Measurements from ENCODE around the gene DHRS3. TPM values are rescaled to one million over a fixed set of nuclear protein-coding genes. Genes with fewer than 3 reads are reported as not detected.

DHRS3 gene
- total and polyA plus RNA-seq, 10 donors = 8.9 to 41.0 (median 28.7) TPM

DNA sequence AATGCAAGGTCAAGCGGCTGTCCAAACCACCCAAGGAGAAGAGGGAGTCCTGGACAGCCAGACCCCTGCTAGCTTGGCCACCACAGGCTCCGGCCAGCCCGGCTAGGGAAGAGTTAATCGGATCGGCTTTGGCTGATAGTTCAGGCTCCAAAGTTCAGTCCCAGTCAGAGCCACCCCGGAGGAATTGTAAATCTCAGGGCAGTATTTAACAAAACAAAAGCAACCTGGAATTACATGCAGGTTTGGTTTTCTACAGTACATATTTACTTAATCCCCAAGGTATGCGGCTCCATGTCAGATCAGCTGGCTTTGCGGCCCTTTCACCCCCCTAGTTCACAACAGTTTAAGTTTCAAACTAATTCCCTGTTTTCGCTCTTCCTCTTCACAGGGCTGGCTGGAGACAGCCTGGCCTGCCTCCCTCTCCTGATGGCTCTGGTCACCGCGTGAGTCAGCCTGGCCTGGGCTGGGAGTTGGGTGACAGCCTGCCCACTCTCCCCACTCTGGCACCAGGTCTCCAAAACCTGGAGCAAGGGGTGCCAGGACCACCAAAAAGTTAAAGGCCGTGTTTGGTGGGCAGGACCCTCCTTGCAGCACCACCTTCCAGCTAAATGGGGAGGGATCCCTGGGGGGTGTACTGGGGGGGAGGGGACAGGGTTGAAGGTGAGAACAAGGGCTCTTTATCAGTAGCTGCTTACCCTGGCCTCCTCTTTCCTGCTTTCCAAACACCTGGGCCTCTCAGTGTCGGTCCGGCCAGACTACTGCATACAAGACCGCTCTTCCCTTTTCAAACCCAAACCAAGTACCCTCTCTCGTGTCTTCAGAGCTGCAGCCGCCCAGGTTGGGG lies 1.9 kb downstream of the DHRS3 start:
- WGBS, 5 donors = 22 to 37% (median 27%) methylated on average over 13 to 17 of the region's 17 CpGs
- H3K4me1 ChIP-seq = peaks cover 30 to 95% (median 67%) of the 10 kb centered on the region in 6 donors
- H3K27ac ChIP-seq = peak overlapping the region; percentile 68 to 90 (median 84)

DNA sequence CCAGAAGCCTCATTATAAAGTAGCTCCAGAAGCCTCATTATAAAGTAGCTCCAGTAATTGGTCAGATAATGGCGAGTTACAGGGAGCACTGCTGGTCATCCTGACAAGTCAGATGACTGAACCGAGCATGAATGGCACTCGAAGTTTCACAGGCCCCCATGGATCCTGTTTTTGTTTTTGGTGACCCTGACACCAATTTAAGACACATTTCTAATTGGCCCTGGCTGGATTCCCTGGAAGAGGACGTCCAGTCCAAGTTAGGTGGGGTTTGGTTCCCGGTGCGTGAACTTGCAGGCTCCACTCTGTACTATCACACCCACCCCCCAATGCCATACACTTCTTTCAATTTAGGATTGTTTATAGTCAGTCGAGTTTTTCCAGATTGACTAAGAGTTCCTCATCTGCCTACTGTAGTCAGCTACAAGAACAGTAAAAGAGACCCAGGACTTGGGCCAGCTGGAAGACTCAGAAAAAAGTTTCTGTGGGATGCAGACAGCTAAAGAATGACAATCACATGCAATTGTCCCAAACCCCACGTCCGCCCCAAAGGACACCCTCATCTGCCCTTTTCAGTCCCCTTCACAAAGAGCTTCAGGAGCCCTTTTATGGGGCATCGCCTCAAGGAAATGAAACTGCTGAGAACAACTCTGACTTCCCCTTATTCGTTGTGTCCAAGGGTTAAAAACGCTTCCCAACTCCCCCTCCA lies 2.7 kb downstream of the DHRS3 start:
- peak overlapping the region in 7 of 8 donors; percentile 49 to 87 (median 71) for H3K4me3 ChIP-seq
- no peak for TF ChIP-seq POLR2A (IDR thresholded peaks at IDR 0.05)
- no peak for TF ChIP-seq POLR2AphosphoS5 (IDR thresholded peaks at IDR 0.05)
- TF ChIP-seq, protein P1, sequence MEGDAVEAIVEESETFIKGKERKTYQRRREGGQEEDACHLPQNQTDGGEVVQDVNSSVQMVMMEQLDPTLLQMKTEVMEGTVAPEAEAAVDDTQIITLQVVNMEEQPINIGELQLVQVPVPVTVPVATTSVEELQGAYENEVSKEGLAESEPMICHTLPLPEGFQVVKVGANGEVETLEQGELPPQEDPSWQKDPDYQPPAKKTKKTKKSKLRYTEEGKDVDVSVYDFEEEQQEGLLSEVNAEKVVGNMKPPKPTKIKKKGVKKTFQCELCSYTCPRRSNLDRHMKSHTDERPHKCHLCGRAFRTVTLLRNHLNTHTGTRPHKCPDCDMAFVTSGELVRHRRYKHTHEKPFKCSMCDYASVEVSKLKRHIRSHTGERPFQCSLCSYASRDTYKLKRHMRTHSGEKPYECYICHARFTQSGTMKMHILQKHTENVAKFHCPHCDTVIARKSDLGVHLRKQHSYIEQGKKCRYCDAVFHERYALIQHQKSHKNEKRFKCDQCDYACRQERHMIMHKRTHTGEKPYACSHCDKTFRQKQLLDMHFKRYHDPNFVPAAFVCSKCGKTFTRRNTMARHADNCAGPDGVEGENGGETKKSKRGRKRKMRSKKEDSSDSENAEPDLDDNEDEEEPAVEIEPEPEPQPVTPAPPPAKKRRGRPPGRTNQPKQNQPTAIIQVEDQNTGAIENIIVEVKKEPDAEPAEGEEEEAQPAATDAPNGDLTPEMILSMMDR (IDR thresholded peaks at IDR 0.05 in 8 of 11, conservative IDR thresholded peaks at IDR 0.05 in 3 of 11) = no peak

More for the DNA sequence above, 1.9 kb downstream of the DHRS3 start:
- Histone ChIP-seq H3K9me3 (no peaks in the 10 kb centered on the region), H3K4me3 (peak overlapping the region; percentile 49 to 87 (median 66)), H3K36me3 (peaks cover 0 to 7% (median 0%) of the 10 kb centered on the region in 6 donors), H3K27me3 (replicated peaks in 1 of 7) (peaks cover 0 to 48% (median 7%) of the 10 kb centered on the region in 7 donors)
- intact Hi-C loops (cut with DNase I; ENCODE audit: low total_unique reads) = loop anchor here (10.0 kb wide), 1 partner anchor 211 kb away; no protein-coding TSS in a partner anchor
- TF ChIP-seq POLR2AphosphoS5 (IDR thresholded peaks at IDR 0.05) = peak in 2 of 3 donors; percentile 40 to 64
- TF ChIP-seq, protein P1 (IDR thresholded peaks at IDR 0.05 in 8 of 11, conservative IDR thresholded peaks at IDR 0.05 in 3 of 11) = no peak
- TF ChIP-seq POLR2A (IDR thresholded peaks at IDR 0.05) = no peak
- peak; percentile 77 for DNase-seq

DNA sequence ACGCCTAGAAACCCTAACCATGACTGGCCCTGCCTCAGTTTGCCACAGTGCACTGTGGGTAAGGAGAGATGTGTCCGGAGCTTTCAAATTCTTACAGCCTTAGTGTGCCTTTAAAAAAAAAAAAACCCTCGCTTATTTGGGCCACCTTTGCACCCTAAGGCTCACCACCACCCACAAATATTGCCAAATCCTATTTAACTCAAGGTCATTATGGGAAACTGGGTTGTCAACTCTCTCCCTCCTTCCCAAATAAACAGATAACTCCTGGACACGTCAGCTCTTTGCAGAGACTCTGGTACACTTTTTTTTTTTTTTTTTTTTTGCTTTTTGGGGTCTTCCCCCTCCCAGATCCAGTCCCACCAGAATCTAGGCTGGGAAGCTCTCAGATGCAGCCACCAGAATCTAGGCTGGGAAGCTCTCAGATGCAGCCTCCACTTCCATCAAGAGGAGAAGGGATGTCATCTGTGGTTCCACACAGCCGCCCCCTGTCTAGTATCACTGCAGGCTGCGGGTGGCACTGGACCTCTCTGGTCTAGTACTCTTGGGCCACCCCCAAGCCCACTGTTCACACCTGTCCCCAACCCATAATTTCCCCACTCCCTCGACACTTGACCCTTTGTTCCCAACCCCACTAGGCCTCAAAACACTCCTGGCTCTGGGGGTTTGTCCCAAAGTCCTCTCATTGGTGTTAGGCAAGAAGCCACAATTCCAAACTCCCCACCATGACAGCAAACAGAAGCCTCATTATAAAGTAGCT lies 3.4 kb downstream of the DHRS3 start:
- Histone ChIP-seq H3K9me3 (no peaks in the 10 kb centered on the region), H3K27me3 (replicated peaks in 1 of 7) (peaks cover 0 to 47% (median 7%) of the 10 kb centered on the region in 7 donors), H3K27ac (peak overlapping the region in 7 of 8 donors; percentile 82 to 90 (median 84)), H3K4me1 (peaks cover 24 to 81% (median 52%) of the 10 kb centered on the region in 6 donors), H3K36me3 (peaks cover 0 to 12% (median 0%) of the 10 kb centered on the region in 6 donors), H3K4me3 (peak overlapping the region in 5 of 8 donors; percentile 58 to 87 (median 72))
- intact Hi-C loops (cut with DNase I; ENCODE audit: low total_unique reads) = loop anchor here (10.0 kb wide), 1 partner anchor 210 kb away; no protein-coding TSS in a partner anchor
- DNase-seq = no peak
- TF ChIP-seq, protein P1 (IDR thresholded peaks at IDR 0.05 in 8 of 11, conservative IDR thresholded peaks at IDR 0.05 in 3 of 11) = no peak
- no peak for TF ChIP-seq POLR2AphosphoS5 (IDR thresholded peaks at IDR 0.05)
- TF ChIP-seq POLR2A (IDR thresholded peaks at IDR 0.05) = no peak
- WGBS, 5 donors = 88 to 89% (median 88%) methylated on average over 7 of the region's 7 CpGs

More for the DNA sequence above, 2.7 kb downstream of the DHRS3 start:
- no peak for DNase-seq
- peaks cover 0 to 12% (median 0%) of the 10 kb centered on the region in 6 donors for H3K36me3 ChIP-seq
- H3K27me3 ChIP-seq (replicated peaks in 1 of 7) = peaks cover 0 to 48% (median 7%) of the 10 kb centered on the region in 7 donors
- H3K4me1 ChIP-seq = peaks cover 28 to 89% (median 60%) of the 10 kb centered on the region in 6 donors
- 32 to 44% (median 35%) methylated on average over 12 of the region's 12 CpGs for WGBS, 5 donors
- intact Hi-C loops (cut with DNase I; ENCODE audit: low total_unique reads) = loop anchor here (10.0 kb wide), 1 partner anchor 211 kb away; no protein-coding TSS in a partner anchor
- peak overlapping the region; percentile 68 to 90 (median 84) for H3K27ac ChIP-seq
- no peaks in the 10 kb centered on the region for H3K9me3 ChIP-seq

All from spleen (tissue), 11 donors.